NCI-H2171 (cell line): ENCODE measurements around the gene CNRIP1.
"Not testable (repeated sequence)": the region's sequence is repeated elsewhere in the genome, so short reads cannot be mapped to it uniquely, and the experiment has no call there.

Experiments
- DNase-seq: peaks from one replicate; lab custom pipeline; 2025; lab: John Stamatoyannopoulos, UW

The CNRIP1 gene

GRCh38 chr2:68340226-68341061 is 20.7 kb upstream of the CNRIP1 start:
- no peak for DNase-seq

- no peak for DNase-seq
These were observed 16.4 kb upstream of the CNRIP1 start for GRCh38 chr2:68336192-68336591.

- DNase-seq, result no peak
These were observed 14.2 kb upstream of the CNRIP1 start for GRCh38 chr2:68333931-68334330.

- DNase-seq, result no peak
These were observed 13.3 kb upstream of the CNRIP1 start for GRCh38 chr2:68333009-68333408.

GRCh38 chr2:68330691-68331090 is 10.9 kb upstream of the CNRIP1 start:
- DNase-seq, result no peak

GRCh38 chr2:68328901-68329300 is 9.2 kb upstream of the CNRIP1 start:
- DNase-seq, result no peak

- no peak for DNase-seq
These were observed 5.3 kb upstream of the CNRIP1 start for GRCh38 chr2:68325056-68325455.

- peak; percentile 77 for DNase-seq
These were observed 431 bp upstream of the CNRIP1 start for GRCh38 chr2:68320118-68320641.

GRCh38 chr2:68318914-68319397 is 793 bp downstream of the CNRIP1 start:
- no peak for DNase-seq

GRCh38 chr2:68317971-68318913 is 1.5 kb downstream of the CNRIP1 start:
- DNase-seq, result no peak

- DNase-seq, result no peak
These were observed 3.6 kb downstream of the CNRIP1 start for GRCh38 chr2:68316111-68316510.

- no peak for DNase-seq
These were observed 8.7 kb downstream of the CNRIP1 start for GRCh38 chr2:68311033-68311432.

GRCh38 chr2:68309426-68309825 is 10.3 kb downstream of the CNRIP1 start:
- no peak for DNase-seq

- not testable (repeated sequence) for DNase-seq
These were observed 15.9 kb downstream of the CNRIP1 start for GRCh38 chr2:68303902-68304272.

GRCh38 chr2:68303033-68303901 is 16.5 kb downstream of the CNRIP1 start:
- no peak for DNase-seq

GRCh38 chr2:68302281-68302875 is 17.4 kb downstream of the CNRIP1 start:
- no peak for DNase-seq

- DNase-seq, result no peak
These were observed 24.2 kb downstream of the CNRIP1 start for GRCh38 chr2:68295516-68295915.

- no peak for DNase-seq
These were observed 24.8 kb downstream of the CNRIP1 start for GRCh38 chr2:68294913-68295312.

GRCh38 chr2:68294187-68294586 is 25.6 kb downstream of the CNRIP1 start:
- DNase-seq, result no peak

GRCh38 chr2:68293755-68294154 is 26.0 kb downstream of the CNRIP1 start:
- no peak for DNase-seq

GRCh38 chr2:68293024-68293423 is 26.7 kb downstream of the CNRIP1 start:
- DNase-seq, result no peak
